SK-N-SH (cell line): ENCODE measurements around the gene UCN. TPM values are rescaled to one million over a fixed set of nuclear protein-coding genes. Genes with fewer than 3 reads are reported as not detected.

Source experiments
- CTCF ChIA-PET: fragments of 300-600, 350-600 bp; formaldehyde crosslinking; extraction: SDS; loops from one replicate; lab custom pipeline; 2021; lab: Yijun Ruan, JAX
- POLR2A ChIA-PET: fragments of 350-600 bp; sonication (Branson Sonifier 250); formaldehyde crosslinking; extraction: SDS; loops from one replicate; lab custom pipeline; 2020; ENCODE audit warnings: antibody characterized with exemption, inconsistent platforms; lab: Yijun Ruan, JAX
- DNase-seq: peaks from one replicate; pipeline ENCODE4 v3.0.0; 2012
- H2AFZ ChIP-seq: fragments of 200-600 bp; sonication (generic); 2 replicates; pipeline ENCODE4 v1.8.1; 2016; ENCODE audit warnings: antibody characterized with exemption, mild to moderate bottlenecking, low read depth
- H3F3A ChIP-seq: fragments of 200-600 bp; sonication (generic); replicated peaks from 2 replicates; pipeline ENCODE3; 2016; ENCODE audit warnings: antibody characterized with exemption, mild to moderate bottlenecking; ENCODE audit not compliant: insufficient read depth
- H3K27ac ChIP-seq, 2 experiments: fragments of 200-500 bp in 1 of 2; fragments of 200-600 bp in 1 of 2; sonication (Bioruptor generic) in 1 of 2; sonication (generic), shearing (Covaris generic) in 1 of 2; 2 replicates each; pipeline versions ENCODE4 v1.5.1 to v1.6.1; 2014 to 2016; ENCODE audit warnings: low read depth in 2 of 2, inconsistent platforms in 1 of 2, low read length in 1 of 2, mild to moderate bottlenecking in 1 of 2, mixed read lengths in 1 of 2
- H3K27me3 ChIP-seq: fragments of 200-600 bp; sonication (generic), shearing (Covaris generic); 2 replicates; pipeline ENCODE4 v1.6.1; 2016; ENCODE audit warnings: mixed run types; ENCODE audit not compliant: insufficient read depth
- H3K36me3 ChIP-seq, 2 experiments: fragments of 200-500 bp in 1 of 2; fragments of 200-600 bp in 1 of 2; sonication (Bioruptor generic) in 1 of 2; sonication (generic) in 1 of 2; replicated peaks in 1 of 2; 2 replicates each; pipeline versions ENCODE3 to v1.5.1; 2014 to 2016; ENCODE audit warnings: low read length in 1 of 2, mild to moderate bottlenecking in 1 of 2; ENCODE audit not compliant: insufficient read depth in 2 of 2, control insufficient read depth in 1 of 2
- H3K4me1 ChIP-seq, 2 experiments: fragments of 200-500 bp in 1 of 2; fragments of 200-600 bp in 1 of 2; sonication (Bioruptor generic) in 1 of 2; sonication (generic), shearing (Covaris generic) in 1 of 2; 2 replicates each; pipeline versions ENCODE4 v1.5.1 to v1.6.1; 2014 to 2016; ENCODE audit warnings: low read depth in 1 of 2, low read length in 1 of 2, mixed run types in 1 of 2; ENCODE audit not compliant: insufficient read depth in 2 of 2, control insufficient read depth in 1 of 2
- H3K4me2 ChIP-seq: fragments of 200-600 bp; sonication (generic), shearing (Covaris generic); 2 replicates; pipeline ENCODE4 v1.6.1; 2017; ENCODE audit warnings: mixed run types
- H3K4me3 ChIP-seq, 2 experiments: fragments of 200-500 bp in 1 of 2; fragments of 200-600 bp in 1 of 2; sonication (Bioruptor generic) in 1 of 2; sonication (generic), shearing (Covaris generic) in 1 of 2; 2 replicates each; pipeline versions ENCODE4 v1.5.1 to v1.8.1; 2014 to 2016; ENCODE audit warnings: low read depth in 2 of 2, inconsistent platforms in 1 of 2, low read length in 1 of 2, mild to moderate bottlenecking in 1 of 2, mixed read lengths in 1 of 2, moderate library complexity in 1 of 2
- H3K79me2 ChIP-seq: fragments of 200-600 bp; sonication (generic); 2 replicates; pipeline ENCODE4 v1.8.1; 2017; ENCODE audit warnings: mild to moderate bottlenecking; ENCODE audit not compliant: insufficient read depth
- H3K9ac ChIP-seq: fragments of 200-600 bp; sonication (generic); 2 replicates; pipeline ENCODE4 v1.6.1; 2017; ENCODE audit warnings: mixed run types
- H3K9me2 ChIP-seq: fragments of 200-600 bp; sonication (generic); 2 replicates; pipeline ENCODE4 v1.6.1; 2017; ENCODE audit warnings: mixed run types
- H3K9me3 ChIP-seq: fragments of 200-600 bp; sonication (generic); 2 replicates; pipeline ENCODE4 v1.6.1; 2017; ENCODE audit warnings: mixed run types, mild to moderate bottlenecking, moderate library complexity
- H4K20me1 ChIP-seq: fragments of 200-600 bp; sonication (generic); 2 replicates; pipeline ENCODE4 v1.6.1; 2017; ENCODE audit warnings: mild to moderate bottlenecking, mixed run types; ENCODE audit not compliant: insufficient read depth
- CHD2 ChIP-seq: fragments of 150-350 bp; IDR thresholded peaks from 2 replicates; pipeline ENCODE4 v1.6.1; 2018; ENCODE audit warnings: low read length; ENCODE audit not compliant: partially characterized antibody
- ELF1 ChIP-seq: IDR thresholded peaks from 2 replicates; pipeline ENCODE4 v1.4.0; 2012
- FOXJ3 ChIP-seq: sonication (generic); formaldehyde crosslinking; IDR thresholded peaks from 2 replicates; pipeline ENCODE4 v1.5.1; 2020; ENCODE audit warnings: mild to moderate bottlenecking, missing genetic modification reagents
- GATA2 ChIP-seq: sonication (generic); formaldehyde crosslinking; IDR thresholded peaks from 2 replicates; pipeline ENCODE4 v1.5.0; 2020; ENCODE audit warnings: mild to moderate bottlenecking, missing genetic modification reagents
- JUND ChIP-seq: IDR thresholded peaks from 2 replicates; pipeline ENCODE4 v1.4.0; 2012
- MEF2A ChIP-seq: IDR thresholded peaks from 2 replicates; pipeline ENCODE4 v1.4.0; 2012; ENCODE audit warnings: low read depth, borderline replicate concordance
- MXI1 ChIP-seq: IDR thresholded peaks from 2 replicates; pipeline ENCODE4 v1.6.1; 2012; ENCODE audit warnings: mild to moderate bottlenecking, low read depth, low read length, improper control_type of control experiment
- PBX3 ChIP-seq: IDR thresholded peaks from 2 replicates; pipeline ENCODE4; 2012
- POLR2AphosphoS5 ChIP-seq: IDR thresholded peaks from 2 replicates; pipeline ENCODE4 v1.6.1; 2012; ENCODE audit warnings: low read depth, low read length
- RAD21 ChIP-seq: IDR thresholded peaks from 2 replicates; pipeline ENCODE4 v1.6.1; 2012; ENCODE audit warnings: mild to moderate bottlenecking, low read length
- RCOR1 ChIP-seq: fragments of 150-350 bp; IDR thresholded peaks from 2 replicates; pipeline ENCODE4 v1.6.1; 2017; ENCODE audit warnings: antibody characterized with exemption, low read length
- RFX5 ChIP-seq: IDR thresholded peaks from 2 replicates; pipeline ENCODE4 v1.6.1; 2012; ENCODE audit warnings: mild to moderate bottlenecking, improper control_type of control experiment, low read length
- SIN3A ChIP-seq: IDR thresholded peaks from 2 replicates; pipeline ENCODE4 v1.6.1; 2012; ENCODE audit warnings: low read depth, mild to moderate bottlenecking, low read length, moderate library complexity, borderline replicate concordance
- TCF12 ChIP-seq: IDR thresholded peaks from 2 replicates; pipeline ENCODE4 v1.4.0; 2012
- TEAD4 ChIP-seq: IDR thresholded peaks from 2 replicates; pipeline ENCODE4 v1.4.0; 2012; ENCODE audit warnings: mild to moderate bottlenecking, borderline replicate concordance; ENCODE audit not compliant: insufficient read depth
- WGBS: methylation state at CpG from one replicate; pipeline ENCODE4 v1.1.6; 2017; ENCODE audit warnings: low lambda C conversion rate; 5-methylcytosine and 5-hydroxymethylcytosine counted together
- polyA plus RNA-seq, 3 experiments: library from polyadenylated mRNA; depleted of rRNA; stranded (reverse); fragments of >200 nt; gene quantifications; 2 replicates each; pipeline ENCODE4 v1.2.3, GENCODE V29; 2012
- TF ChIP-seq, protein P1 (sequence below): fragments of 200-600 bp; sonication (generic); IDR thresholded peaks from 2 replicates; pipeline ENCODE4 v1.6.1; 2017; ENCODE audit warnings: antibody characterized with exemption, mild to moderate bottlenecking, moderate library complexity
- TF ChIP-seq, protein P2 (sequence below): fragments of 150-350 bp; IDR thresholded peaks from 2 replicates; pipeline ENCODE4 v1.6.1; 2016; ENCODE audit warnings: mild to moderate bottlenecking, low read depth, low read length

Gene UCN
- polyA plus RNA-seq, 1 of the 3 experiments (the other 2 are of a cell fraction) = 2.8 TPM

DNA sequence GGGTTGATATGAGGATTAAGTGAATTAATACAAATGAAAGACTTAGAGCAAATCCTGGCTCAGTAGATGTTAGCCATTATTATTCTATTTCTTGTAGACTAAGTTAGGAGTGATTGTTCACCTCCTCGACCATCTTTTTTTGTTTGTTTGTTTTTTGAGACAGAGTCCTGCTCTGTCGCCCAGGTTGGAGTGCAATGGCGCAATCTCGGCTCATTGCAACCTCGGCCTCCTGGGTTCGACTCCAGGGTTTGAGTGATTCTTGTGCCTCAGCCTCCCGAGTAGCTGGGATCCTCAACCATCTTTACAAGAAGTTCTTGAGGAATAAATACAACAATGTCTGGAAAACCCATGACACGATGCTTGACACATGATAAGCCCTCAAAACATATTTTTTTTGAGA is 13.3 kb downstream of the UCN start:
- no peaks in the 10 kb centered on the region for H3K27me3 ChIP-seq
- H3K4me1 ChIP-seq = peaks cover 2 to 13% of the 10 kb centered on the region in 2 experiments; a peak in 3 of 4 replicates
- H3K9ac ChIP-seq = no peak overlapping the region
- no peak overlapping the region for H2AFZ ChIP-seq
- TF ChIP-seq SIN3A = no peak
- H4K20me1 ChIP-seq = no peaks in the 10 kb centered on the region
- CTCF ChIA-PET = interaction anchor here (1.1 to 18.7 kb wide), 4 partner anchors 10 to 195 kb away, joined by 3 to 392 read pairs (median 204); partner anchors contain the start of genes SLC30A3, TRIM54 and UCN
- H3F3A ChIP-seq = peaks cover 15% of the 10 kb centered on the region
- no peaks in the 10 kb centered on the region for H3K9me3 ChIP-seq
- no peaks in the 10 kb centered on the region for H3K79me2 ChIP-seq
- POLR2A ChIA-PET = interaction anchor here (0.6 kb wide), 1 partner anchor 207 kb away, joined by 3 read pairs; no protein-coding TSS in a partner anchor
- no peak overlapping the region for H3K4me2 ChIP-seq
- H3K27ac ChIP-seq = no peak overlapping the region
- DNase-seq = no peak
- H3K9me2 ChIP-seq = no peaks in the 10 kb centered on the region
- H3K4me3 ChIP-seq = no peak overlapping the region
- 83% methylated on average over 8 of the region's 8 CpGs for WGBS
- H3K36me3 ChIP-seq = no peaks in the 10 kb centered on the region

DNA sequence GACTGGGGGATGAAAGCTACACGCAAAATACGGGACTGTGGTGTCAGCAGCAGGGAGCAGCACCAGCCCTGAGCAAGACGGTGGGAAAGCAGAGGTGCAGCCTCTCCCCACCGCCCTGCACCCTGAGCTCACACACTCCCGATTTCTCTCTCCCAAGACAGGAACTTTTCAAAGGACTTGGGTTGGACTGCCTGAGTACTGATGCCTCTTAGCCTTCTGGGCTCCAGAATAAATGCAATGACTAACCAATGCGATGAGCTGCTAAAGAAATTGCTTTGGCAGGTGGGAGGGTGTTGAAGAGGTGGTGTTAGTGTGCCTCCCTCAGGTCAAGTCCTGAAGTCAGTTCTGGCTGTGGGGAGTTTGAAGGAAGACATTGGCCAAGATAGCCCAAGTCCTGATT is 16.4 kb downstream of the UCN start:
- no peaks in the 10 kb centered on the region for H3K27me3 ChIP-seq
- H3K36me3 ChIP-seq = no peaks in the 10 kb centered on the region
- H3K9me2 ChIP-seq = no peaks in the 10 kb centered on the region
- H2AFZ ChIP-seq = no peak overlapping the region
- H3F3A ChIP-seq = peaks cover 18% of the 10 kb centered on the region
- no peaks in the 10 kb centered on the region for H3K79me2 ChIP-seq
- H3K9ac ChIP-seq = no peak overlapping the region
- H4K20me1 ChIP-seq = no peaks in the 10 kb centered on the region
- H3K9me3 ChIP-seq = no peaks in the 10 kb centered on the region
- no peak overlapping the region for H3K4me3 ChIP-seq
- WGBS = 80% methylated on average over 6 of the region's 6 CpGs
- no peak for DNase-seq
- H3K27ac ChIP-seq = no peak overlapping the region
- peaks cover 2 to 13% of the 10 kb centered on the region in 2 experiments; a peak in 3 of 4 replicates for H3K4me1 ChIP-seq
- no peak overlapping the region for H3K4me2 ChIP-seq
- TF ChIP-seq, protein P1, sequence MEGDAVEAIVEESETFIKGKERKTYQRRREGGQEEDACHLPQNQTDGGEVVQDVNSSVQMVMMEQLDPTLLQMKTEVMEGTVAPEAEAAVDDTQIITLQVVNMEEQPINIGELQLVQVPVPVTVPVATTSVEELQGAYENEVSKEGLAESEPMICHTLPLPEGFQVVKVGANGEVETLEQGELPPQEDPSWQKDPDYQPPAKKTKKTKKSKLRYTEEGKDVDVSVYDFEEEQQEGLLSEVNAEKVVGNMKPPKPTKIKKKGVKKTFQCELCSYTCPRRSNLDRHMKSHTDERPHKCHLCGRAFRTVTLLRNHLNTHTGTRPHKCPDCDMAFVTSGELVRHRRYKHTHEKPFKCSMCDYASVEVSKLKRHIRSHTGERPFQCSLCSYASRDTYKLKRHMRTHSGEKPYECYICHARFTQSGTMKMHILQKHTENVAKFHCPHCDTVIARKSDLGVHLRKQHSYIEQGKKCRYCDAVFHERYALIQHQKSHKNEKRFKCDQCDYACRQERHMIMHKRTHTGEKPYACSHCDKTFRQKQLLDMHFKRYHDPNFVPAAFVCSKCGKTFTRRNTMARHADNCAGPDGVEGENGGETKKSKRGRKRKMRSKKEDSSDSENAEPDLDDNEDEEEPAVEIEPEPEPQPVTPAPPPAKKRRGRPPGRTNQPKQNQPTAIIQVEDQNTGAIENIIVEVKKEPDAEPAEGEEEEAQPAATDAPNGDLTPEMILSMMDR = peak; percentile 38
- TF ChIP-seq RAD21 = peak; percentile 26
- no peak for TF ChIP-seq RCOR1
- TF ChIP-seq PBX3 = peak; percentile 38; the same call in 1 of the 2 replicates
- TF ChIP-seq MXI1 = no peak
- POLR2A ChIA-PET = no interaction called here
- CTCF ChIA-PET = interaction anchor here (0.8 to 18.7 kb wide), 9 partner anchors 10 to 330 kb away, joined by 3 to 392 read pairs (median 13); partner anchors contain the start of genes SLC30A3, TRIM54 and UCN

- Histone ChIP-seq H3K9me3 (no peaks in the 10 kb centered on the region), H3K4me1 (peaks cover 2 to 13% of the 10 kb centered on the region in 2 experiments; a peak in 3 of 4 replicates), H3K36me3 (no peaks in the 10 kb centered on the region), H3K9ac (no peak overlapping the region), H3K9me2 (no peaks in the 10 kb centered on the region), H3K4me3 (no peak overlapping the region), H3K4me2 (no peak overlapping the region), H4K20me1 (no peaks in the 10 kb centered on the region), H2AFZ (no peak overlapping the region), H3K27ac (no peak overlapping the region), H3K27me3 (no peaks in the 10 kb centered on the region), H3K79me2 (no peaks in the 10 kb centered on the region), H3F3A (peaks cover 18% of the 10 kb centered on the region)
- 94% methylated on average over 5 of the region's 5 CpGs for WGBS
- no peak for DNase-seq
- CTCF ChIA-PET = interaction anchor here (4.3 to 18.7 kb wide), 4 partner anchors 9 to 329 kb away, joined by 17 to 392 read pairs (median 204); partner anchors contain the start of genes SLC30A3, TRIM54 and UCN
- POLR2A ChIA-PET = no interaction called here
- TF ChIP-seq, protein P2, sequence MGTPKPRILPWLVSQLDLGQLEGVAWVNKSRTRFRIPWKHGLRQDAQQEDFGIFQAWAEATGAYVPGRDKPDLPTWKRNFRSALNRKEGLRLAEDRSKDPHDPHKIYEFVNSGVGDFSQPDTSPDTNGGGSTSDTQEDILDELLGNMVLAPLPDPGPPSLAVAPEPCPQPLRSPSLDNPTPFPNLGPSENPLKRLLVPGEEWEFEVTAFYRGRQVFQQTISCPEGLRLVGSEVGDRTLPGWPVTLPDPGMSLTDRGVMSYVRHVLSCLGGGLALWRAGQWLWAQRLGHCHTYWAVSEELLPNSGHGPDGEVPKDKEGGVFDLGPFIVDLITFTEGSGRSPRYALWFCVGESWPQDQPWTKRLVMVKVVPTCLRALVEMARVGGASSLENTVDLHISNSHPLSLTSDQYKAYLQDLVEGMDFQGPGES = no peak
- TF ChIP-seq TEAD4 (no peak), GATA2 (CRISPR knock-in tag) (no peak), TCF12 (no peak), FOXJ3 (CRISPR knock-in tag) (no peak), RCOR1 (no peak), CHD2 (no peak), ELF1 (no peak), JUND (no peak), POLR2AphosphoS5 (no peak), MEF2A (no peak), RFX5 (no peak)
Measured at GRCh38 chr2:27290549-27290948, 17.7 kb downstream of the UCN start.
